DND-41 (cell line): ENCODE measurements around the gene ARMC2.

Experiments
- ATAC-seq: fragments of 200-7000 bp; cut with Tn5 transposase; 3 replicates; pipeline ENCODE4 v1.9.1; 2021; ENCODE audit warnings: low read depth; ENCODE audit not compliant: insufficient read depth
- DNase-seq: peaks from one replicate; pipeline ENCODE4 v3.0.0-alpha.2; 2020
- H2AFZ ChIP-seq: 2 replicates; pipeline ENCODE4 v1.6.0; 2012; ENCODE audit warnings: low read depth, low read length
- H3K27ac ChIP-seq: 2 replicates; pipeline ENCODE4 v1.5.1; 2012; ENCODE audit warnings: low read length, inconsistent platforms
- H3K27me3 ChIP-seq: fragments of 200-600 bp; sonication (generic); 2 replicates; pipeline ENCODE4 v1.6.0; 2012; ENCODE audit warnings: low read length, mild to moderate bottlenecking, inconsistent platforms; ENCODE audit not compliant: insufficient read depth, poor library complexity
- H3K36me3 ChIP-seq: 2 replicates; pipeline ENCODE4 v1.5.1; 2012; ENCODE audit warnings: low read length, inconsistent platforms; ENCODE audit not compliant: insufficient read depth
- H3K4me1 ChIP-seq: 2 replicates; pipeline ENCODE4 v1.5.1; 2012; ENCODE audit warnings: mild to moderate bottlenecking, low read length; ENCODE audit not compliant: insufficient read depth
- H3K4me2 ChIP-seq: 2 replicates; pipeline ENCODE4 v1.6.0; 2012; ENCODE audit warnings: mild to moderate bottlenecking, moderate library complexity, low read length, inconsistent platforms; ENCODE audit not compliant: insufficient read depth
- H3K4me3 ChIP-seq, 2 experiments: fragments of 200-600 bp in 1 of 2; shearing (Covaris generic) in 1 of 2; 2 replicates each; pipeline ENCODE4 v1.5.1; 2012 to 2016; ENCODE audit warnings: inconsistent platforms in 2 of 2, low read length in 2 of 2, mild to moderate bottlenecking in 2 of 2, low read depth in 1 of 2, moderate library complexity in 1 of 2
- H3K79me2 ChIP-seq: 2 replicates; pipeline ENCODE4 v1.6.0; 2012; ENCODE audit warnings: low read length, inconsistent platforms; ENCODE audit not compliant: insufficient read depth
- H3K9ac ChIP-seq: 2 replicates; pipeline ENCODE4 v1.6.0; 2012; ENCODE audit warnings: low read depth, mild to moderate bottlenecking, inconsistent platforms, low read length, moderate library complexity
- H3K9me3 ChIP-seq: 2 replicates; pipeline ENCODE4 v1.5.1; 2012; ENCODE audit warnings: low read length, moderate library complexity, mild to moderate bottlenecking, inconsistent platforms; ENCODE audit not compliant: insufficient read depth, severe bottlenecking
- H4K20me1 ChIP-seq: 2 replicates; pipeline ENCODE4 v1.6.0; 2012; ENCODE audit warnings: low read length; ENCODE audit not compliant: insufficient read depth
- CTCF ChIP-seq: IDR thresholded peaks from 2 replicates; pipeline ENCODE4 v1.5.1; 2012; ENCODE audit warnings: borderline replicate concordance, low read length, moderate library complexity, mild to moderate bottlenecking; ENCODE audit not compliant: poor library complexity, severe bottlenecking; ENCODE audit errors: extremely low read depth
- EZH2 ChIP-seq: IDR thresholded peaks from 3 replicates; pipeline ENCODE4 v1.6.1; 2012; ENCODE audit warnings: borderline replicate concordance, low read depth, mild to moderate bottlenecking, moderate library complexity, low read length, inconsistent platforms; ENCODE audit not compliant: severe bottlenecking

The ARMC2 gene

GRCh38 chr6:108799791-108800190 lies 48.4 kb upstream of the ARMC2 start:
- Histone ChIP-seq H3K9me3 (no peaks in the 10 kb centered on the region), H4K20me1 (no peaks in the 10 kb centered on the region), H3K27me3 (no peaks in the 10 kb centered on the region), H3K79me2 (no peaks in the 10 kb centered on the region), H2AFZ (no peak overlapping the region), H3K4me2 (no peak overlapping the region), H3K4me1 (peaks cover 34% of the 10 kb centered on the region), H3K36me3 (no peaks in the 10 kb centered on the region), H3K4me3 (no peak overlapping the region), H3K9ac (no peak overlapping the region), H3K27ac (peak overlapping the region; percentile 78; the same call in 1 of the 2 replicates)
- TF ChIP-seq CTCF, result no peak
- no peak for TF ChIP-seq EZH2
- no peak for DNase-seq
- no peak for ATAC-seq

GRCh38 chr6:108800427-108800864 lies 47.8 kb upstream of the ARMC2 start:
- no peak for ATAC-seq
- no peaks in the 10 kb centered on the region for H3K9me3 ChIP-seq
- H3K4me3 ChIP-seq, result no peak overlapping the region
- no peak overlapping the region for H3K27ac ChIP-seq
- no peaks in the 10 kb centered on the region for H3K27me3 ChIP-seq
- no peak overlapping the region for H3K4me2 ChIP-seq
- H3K36me3 ChIP-seq, result no peaks in the 10 kb centered on the region
- peaks cover 34% of the 10 kb centered on the region for H3K4me1 ChIP-seq
- no peaks in the 10 kb centered on the region for H3K79me2 ChIP-seq
- no peak overlapping the region for H3K9ac ChIP-seq
- no peaks in the 10 kb centered on the region for H4K20me1 ChIP-seq
- no peak for DNase-seq
- TF ChIP-seq CTCF (no peak), EZH2 (no peak)
- no peak overlapping the region for H2AFZ ChIP-seq

- no peaks in the 10 kb centered on the region for H3K79me2 ChIP-seq
- H3K36me3 ChIP-seq, result no peaks in the 10 kb centered on the region
- H3K27ac ChIP-seq, result no peak overlapping the region
- H4K20me1 ChIP-seq, result no peaks in the 10 kb centered on the region
- no peaks in the 10 kb centered on the region for H3K27me3 ChIP-seq
- H3K4me3 ChIP-seq, result no peak overlapping the region
- no peak overlapping the region for H3K4me2 ChIP-seq
- TF ChIP-seq CTCF, result no peak
- TF ChIP-seq EZH2, result no peak
- no peak for ATAC-seq
- H2AFZ ChIP-seq, result no peak overlapping the region
- no peak overlapping the region for H3K9ac ChIP-seq
- no peaks in the 10 kb centered on the region for H3K9me3 ChIP-seq
- DNase-seq, result no peak
- H3K4me1 ChIP-seq, result peaks cover 34% of the 10 kb centered on the region
These were observed 46.9 kb upstream of the ARMC2 start for GRCh38 chr6:108801366-108801765.
